GM12878 (cell line): ENCODE data around the gene HSD17B1. TPM values are rescaled to one million over a fixed set of nuclear protein-coding genes. Genes with fewer than 3 reads are reported as not detected.

Source experiments
- ASH2L ChIP-seq: fragments of 300-600, 200-600 bp; sonication (generic); IDR thresholded peaks from 2 replicates; pipeline ENCODE4 v1.6.1; 2017; ENCODE audit warnings: low read depth, mild to moderate bottlenecking, borderline replicate concordance
- CHD4 ChIP-seq: fragments of 200-600 bp; sonication (generic); IDR thresholded peaks from 2 replicates; pipeline ENCODE4 v1.6.1; 2016; ENCODE audit warnings: mild to moderate bottlenecking
- JUND ChIP-seq: IDR thresholded peaks from 2 replicates; pipeline ENCODE4 v1.6.1; 2012; ENCODE audit warnings: low read depth, mild to moderate bottlenecking, low read length, improper control_type of control experiment, moderate library complexity
- MXI1 ChIP-seq: fragments of 150-350 bp; IDR thresholded peaks from 2 replicates; pipeline ENCODE4 v1.6.1; 2011; ENCODE audit warnings: low read depth, mild to moderate bottlenecking, inconsistent platforms, low read length, improper control_type of control experiment
- NFIC ChIP-seq: IDR thresholded peaks from 2 replicates; pipeline ENCODE4 v1.6.1; 2012; ENCODE audit warnings: low read depth, mild to moderate bottlenecking, inconsistent platforms, low read length, moderate library complexity
- POLR2AphosphoS2 ChIP-seq: IDR thresholded peaks from 2 replicates; pipeline ENCODE4 v1.6.1; 2011; ENCODE audit warnings: low read depth, mild to moderate bottlenecking, low read length, improper control_type of control experiment, moderate library complexity
- RAD51 ChIP-seq: fragments of 450-650 bp; IDR thresholded peaks from 2 replicates; pipeline ENCODE4 v1.6.1; 2016; ENCODE audit warnings: moderate library complexity, mild to moderate bottlenecking, inconsistent platforms
- RBBP5 ChIP-seq: fragments of 200-600 bp; sonication (generic); conservative IDR thresholded peaks from 2 replicates; pipeline ENCODE4 v1.6.1; 2016
- RELA ChIP-seq: fragments of 450-650 bp; IDR thresholded peaks from 2 replicates; pipeline ENCODE4 v1.8.0; 2014; ENCODE audit warnings: borderline replicate concordance; ENCODE audit not compliant: partially characterized antibody
- RFX5 ChIP-seq: IDR thresholded peaks from 2 replicates; pipeline ENCODE4 v1.6.1; 2011; ENCODE audit warnings: low read depth, low read length, improper control_type of control experiment
- SMARCA5 ChIP-seq: fragments of 450-650 bp; IDR thresholded peaks from 2 replicates; pipeline ENCODE4 v1.6.1; 2017; ENCODE audit warnings: mild to moderate bottlenecking
- SUPT20H ChIP-seq: IDR thresholded peaks from 2 replicates; pipeline ENCODE4 v1.6.1; 2011; ENCODE audit warnings: low read depth, mild to moderate bottlenecking, low read length, moderate library complexity, borderline replicate concordance; ENCODE audit not compliant: control insufficient read depth
- TAF1 ChIP-seq: IDR thresholded peaks from 2 replicates; pipeline ENCODE4 v1.6.1; 2011; ENCODE audit warnings: mild to moderate bottlenecking, low read depth, low read length, borderline replicate concordance
- TARDBP ChIP-seq: IDR thresholded peaks from 2 replicates; pipeline ENCODE4 v1.6.1; 2016; ENCODE audit warnings: borderline replicate concordance
- ZSCAN29 ChIP-seq: fragments of 450-650 bp; IDR thresholded peaks from 2 replicates; pipeline ENCODE4 v1.6.1; 2017; ENCODE audit warnings: mild to moderate bottlenecking, moderate library complexity
- ZZZ3 ChIP-seq: IDR thresholded peaks from 2 replicates; pipeline ENCODE4 v1.6.1; 2011; ENCODE audit warnings: low read depth; ENCODE audit not compliant: control insufficient read depth, insufficient read length
- polyA plus RNA-seq, 11 experiments: library from polyadenylated mRNA; depleted of rRNA in 4 of 11; unstranded in 6 of 11; stranded (reverse) in 5 of 11; fragments of >200 nt; fragmentation: Nextera tagmentation in 4 of 11; fragmentation: Illumina TruSeq in 1 of 11; extraction: Ambion mirVana in 4 of 11; extraction: Trizol in 1 of 11; gene quantifications; 1 replicate in 1 of 11; 2 replicates in 10 of 11; pipeline versions ENCODE4 v1.2.1 to v1.2.3, GENCODE V29; 2011 to 2016; ENCODE audit warnings: inconsistent platforms in 2 of 11, missing spikeins in 2 of 11, low read depth in 1 of 11
- total RNA-seq, 4 experiments: library from RNA; depleted of rRNA in 3 of 4; stranded (reverse); fragments of >200 nt in 3 of 4; fragmentation: Illumina TruSeq in 1 of 4; extraction: Trizol in 1 of 4; gene quantifications; 2 replicates each; pipeline versions ENCODE4 v1.2.1 to v1.2.3, GENCODE V29; 2013 to 2021
- TF ChIP-seq, protein P1 (sequence below): fragments of 450-650 bp; formaldehyde crosslinking; IDR thresholded peaks from 2 replicates; pipeline ENCODE4 v1.4.0; 2022; ENCODE audit warnings: mild to moderate bottlenecking, moderate library complexity
- TF ChIP-seq, protein P2 (sequence below): fragments of 450-650 bp; IDR thresholded peaks from 2 replicates; pipeline ENCODE4 v1.6.1; 2017; ENCODE audit warnings: mild to moderate bottlenecking
- TF ChIP-seq, protein P3 (sequence below): fragments of 450-650 bp; IDR thresholded peaks from 2 replicates; pipeline ENCODE4 v1.6.1; 2018; ENCODE audit warnings: mild to moderate bottlenecking, low read depth, moderate library complexity; ENCODE audit not compliant: partially characterized antibody
- TF ChIP-seq, protein P4 (sequence below): IDR thresholded peaks from 2 replicates; pipeline ENCODE4 v1.6.1; 2011; ENCODE audit warnings: low read depth, mild to moderate bottlenecking, low read length, moderate library complexity, borderline replicate concordance; ENCODE audit errors: extremely low read depth

Gene HSD17B1
- total and polyA plus RNA-seq, 10 of the 15 experiments (the other 5 are each of a cell fraction or from before 2014, with no cell fraction given): 0.15 to 1.1 (median 0.42) TPM

DNA sequence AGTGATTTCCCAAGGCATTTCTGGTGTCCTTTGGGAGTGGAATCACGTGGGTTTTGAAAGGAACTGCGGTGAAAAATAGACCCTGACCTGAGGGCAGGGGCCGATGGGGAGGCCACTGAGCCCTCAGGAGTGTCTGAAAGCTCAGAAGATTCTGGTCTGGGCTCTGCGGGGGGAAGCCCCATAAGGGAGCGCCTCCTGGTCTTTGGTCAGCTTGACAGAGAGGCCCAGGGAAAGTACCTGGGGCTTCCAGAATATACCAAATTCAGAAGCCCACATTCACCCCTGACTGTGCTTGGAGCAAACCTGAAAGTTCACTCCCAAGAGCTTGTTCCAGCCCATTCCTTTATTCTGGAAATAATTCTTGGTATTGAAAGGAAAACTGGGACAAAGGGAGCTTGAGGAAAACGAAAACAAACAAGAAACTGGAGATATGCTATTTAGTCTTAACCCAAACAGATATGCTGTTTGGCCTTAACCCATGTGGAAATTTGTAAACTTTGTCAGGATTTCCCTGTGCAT, 39.9 kb upstream of the HSD17B1 start (continued):
- TF ChIP-seq POLR2AphosphoS2 (no peak), TAF1 (no peak), TARDBP (no peak), RBBP5 (no peak), MXI1 (no peak), RFX5 (no peak), ZZZ3 (no peak), RAD51 (peak; percentile 25; the same call in 1 of the 2 replicates), CHD4 (no peak), ASH2L (no peak), SUPT20H (no peak), RELA (no peak), ZSCAN29 (no peak), SMARCA5 (no peak), JUND (no peak), NFIC (0 out of 2 replicates have a peak, but pooled peaks have one; percentile 61)
- TF ChIP-seq, protein P1, sequence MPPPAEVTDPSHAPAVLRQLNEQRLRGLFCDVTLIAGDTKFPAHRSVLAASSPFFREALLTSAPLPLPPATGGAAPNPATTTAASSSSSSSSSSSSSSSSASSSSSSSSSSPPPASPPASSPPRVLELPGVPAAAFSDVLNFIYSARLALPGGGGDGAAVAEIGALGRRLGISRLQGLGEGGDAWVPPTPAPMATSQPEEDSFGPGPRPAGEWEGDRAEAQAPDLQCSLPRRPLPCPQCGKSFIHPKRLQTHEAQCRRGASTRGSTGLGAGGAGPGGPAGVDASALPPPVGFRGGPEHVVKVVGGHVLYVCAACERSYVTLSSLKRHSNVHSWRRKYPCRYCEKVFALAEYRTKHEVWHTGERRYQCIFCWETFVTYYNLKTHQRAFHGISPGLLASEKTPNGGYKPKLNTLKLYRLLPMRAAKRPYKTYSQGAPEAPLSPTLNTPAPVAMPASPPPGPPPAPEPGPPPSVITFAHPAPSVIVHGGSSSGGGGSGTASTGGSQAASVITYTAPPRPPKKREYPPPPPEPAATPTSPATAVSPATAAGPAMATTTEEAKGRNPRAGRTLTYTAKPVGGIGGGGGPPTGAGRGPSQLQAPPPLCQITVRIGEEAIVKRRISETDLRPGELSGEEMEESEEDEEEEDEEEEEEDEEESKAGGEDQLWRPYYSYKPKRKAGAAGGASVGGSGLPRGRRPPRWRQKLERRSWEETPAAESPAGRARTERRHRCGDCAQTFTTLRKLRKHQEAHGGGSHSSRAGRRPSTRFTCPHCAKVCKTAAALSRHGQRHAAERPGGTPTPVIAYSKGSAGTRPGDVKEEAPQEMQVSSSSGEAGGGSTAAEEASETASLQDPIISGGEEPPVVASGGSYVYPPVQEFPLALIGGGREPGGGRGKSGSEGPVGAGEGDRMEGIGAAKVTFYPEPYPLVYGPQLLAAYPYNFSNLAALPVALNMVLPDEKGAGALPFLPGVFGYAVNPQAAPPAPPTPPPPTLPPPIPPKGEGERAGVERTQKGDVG: no peak
- TF ChIP-seq, protein P2, sequence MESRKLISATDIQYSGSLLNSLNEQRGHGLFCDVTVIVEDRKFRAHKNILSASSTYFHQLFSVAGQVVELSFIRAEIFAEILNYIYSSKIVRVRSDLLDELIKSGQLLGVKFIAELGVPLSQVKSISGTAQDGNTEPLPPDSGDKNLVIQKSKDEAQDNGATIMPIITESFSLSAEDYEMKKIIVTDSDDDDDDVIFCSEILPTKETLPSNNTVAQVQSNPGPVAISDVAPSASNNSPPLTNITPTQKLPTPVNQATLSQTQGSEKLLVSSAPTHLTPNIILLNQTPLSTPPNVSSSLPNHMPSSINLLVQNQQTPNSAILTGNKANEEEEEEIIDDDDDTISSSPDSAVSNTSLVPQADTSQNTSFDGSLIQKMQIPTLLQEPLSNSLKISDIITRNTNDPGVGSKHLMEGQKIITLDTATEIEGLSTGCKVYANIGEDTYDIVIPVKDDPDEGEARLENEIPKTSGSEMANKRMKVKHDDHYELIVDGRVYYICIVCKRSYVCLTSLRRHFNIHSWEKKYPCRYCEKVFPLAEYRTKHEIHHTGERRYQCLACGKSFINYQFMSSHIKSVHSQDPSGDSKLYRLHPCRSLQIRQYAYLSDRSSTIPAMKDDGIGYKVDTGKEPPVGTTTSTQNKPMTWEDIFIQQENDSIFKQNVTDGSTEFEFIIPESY: no peak
- TF ChIP-seq, protein P3, sequence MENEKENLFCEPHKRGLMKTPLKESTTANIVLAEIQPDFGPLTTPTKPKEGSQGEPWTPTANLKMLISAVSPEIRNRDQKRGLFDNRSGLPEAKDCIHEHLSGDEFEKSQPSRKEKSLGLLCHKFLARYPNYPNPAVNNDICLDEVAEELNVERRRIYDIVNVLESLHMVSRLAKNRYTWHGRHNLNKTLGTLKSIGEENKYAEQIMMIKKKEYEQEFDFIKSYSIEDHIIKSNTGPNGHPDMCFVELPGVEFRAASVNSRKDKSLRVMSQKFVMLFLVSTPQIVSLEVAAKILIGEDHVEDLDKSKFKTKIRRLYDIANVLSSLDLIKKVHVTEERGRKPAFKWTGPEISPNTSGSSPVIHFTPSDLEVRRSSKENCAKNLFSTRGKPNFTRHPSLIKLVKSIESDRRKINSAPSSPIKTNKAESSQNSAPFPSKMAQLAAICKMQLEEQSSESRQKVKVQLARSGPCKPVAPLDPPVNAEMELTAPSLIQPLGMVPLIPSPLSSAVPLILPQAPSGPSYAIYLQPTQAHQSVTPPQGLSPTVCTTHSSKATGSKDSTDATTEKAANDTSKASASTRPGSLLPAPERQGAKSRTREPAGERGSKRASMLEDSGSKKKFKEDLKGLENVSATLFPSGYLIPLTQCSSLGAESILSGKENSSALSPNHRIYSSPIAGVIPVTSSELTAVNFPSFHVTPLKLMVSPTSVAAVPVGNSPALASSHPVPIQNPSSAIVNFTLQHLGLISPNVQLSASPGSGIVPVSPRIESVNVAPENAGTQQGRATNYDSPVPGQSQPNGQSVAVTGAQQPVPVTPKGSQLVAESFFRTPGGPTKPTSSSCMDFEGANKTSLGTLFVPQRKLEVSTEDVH: no peak
- TF ChIP-seq, protein P4, sequence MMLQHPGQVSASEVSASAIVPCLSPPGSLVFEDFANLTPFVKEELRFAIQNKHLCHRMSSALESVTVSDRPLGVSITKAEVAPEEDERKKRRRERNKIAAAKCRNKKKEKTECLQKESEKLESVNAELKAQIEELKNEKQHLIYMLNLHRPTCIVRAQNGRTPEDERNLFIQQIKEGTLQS: no peak
